HG03457 (cell line): ENCODE measurements around the gene CCDC112.
"Not testable (repeated sequence)": the region's sequence is repeated elsewhere in the genome, so short reads cannot be mapped to it uniquely, and the experiment has no call there.

Experiments
- ATAC-seq: cut with Tn5 transposase; IDR thresholded peaks from one replicate; pipeline ENCODE4 v1.9.1; 2021; ENCODE audit warnings: moderate number of reproducible peaks; ENCODE audit not compliant: unreplicated experiment

The CCDC112 gene

DNA sequence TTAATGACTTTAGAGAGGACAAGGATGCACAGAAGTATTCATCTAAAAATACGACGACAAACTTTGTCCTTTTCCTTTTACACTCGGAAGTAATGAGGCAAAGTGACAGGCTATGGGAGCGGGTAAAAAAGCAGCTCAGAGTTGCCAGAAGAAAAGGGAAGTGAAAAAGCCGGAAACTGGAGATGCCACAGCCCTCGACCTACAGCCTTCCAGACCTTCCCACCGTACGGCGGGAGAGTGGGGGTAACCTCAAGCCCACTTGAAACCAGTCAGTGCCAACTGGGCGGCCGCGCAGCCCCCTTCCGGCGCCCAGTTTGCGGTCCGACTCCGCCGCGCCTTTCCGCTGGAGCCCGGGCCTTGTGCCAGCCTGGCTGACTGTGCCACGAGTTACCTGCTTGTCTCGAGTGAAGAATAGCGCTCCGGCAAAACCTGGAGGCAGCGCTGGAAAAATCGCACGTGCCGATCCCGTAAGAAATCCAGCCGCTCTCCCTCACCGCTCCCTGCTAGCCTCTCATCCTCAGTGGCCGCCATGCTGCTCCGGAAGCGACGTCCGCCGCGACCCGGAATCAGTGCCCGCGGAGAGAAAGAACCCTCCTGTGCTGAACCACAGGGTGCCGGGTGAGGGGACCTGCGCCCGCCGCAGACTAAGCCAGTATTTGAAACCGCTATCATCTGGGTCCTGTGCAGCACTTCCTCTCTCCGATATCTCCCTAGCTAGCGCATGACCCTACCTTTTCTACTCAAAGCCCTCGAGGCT is 34.0 kb downstream of the CCDC112 start, which contains the start of gene PGGT1B:
PGGT1B (minus strand) TSS at position 557 of the 757 bp plus-strand sequence; CDS start at position 531, 26 bp downstream.
- peak; percentile 90 for ATAC-seq

DNA sequence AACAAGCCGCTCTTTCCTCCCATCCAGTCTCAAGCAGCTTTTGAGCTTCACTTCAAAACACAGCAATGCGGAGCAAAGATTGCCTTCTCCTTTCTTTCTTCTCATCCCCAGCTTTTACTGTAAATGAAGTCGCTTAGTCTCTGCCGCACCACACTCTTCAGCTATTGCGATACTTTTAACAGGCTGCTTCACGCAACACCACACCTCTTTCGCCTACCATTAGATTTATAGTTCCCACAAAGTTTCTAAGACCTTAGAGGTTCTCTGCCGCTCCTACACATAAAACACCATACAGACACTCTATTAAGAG is 34.5 kb downstream of the CCDC112 start:
- peak; percentile 31 for ATAC-seq

DNA sequence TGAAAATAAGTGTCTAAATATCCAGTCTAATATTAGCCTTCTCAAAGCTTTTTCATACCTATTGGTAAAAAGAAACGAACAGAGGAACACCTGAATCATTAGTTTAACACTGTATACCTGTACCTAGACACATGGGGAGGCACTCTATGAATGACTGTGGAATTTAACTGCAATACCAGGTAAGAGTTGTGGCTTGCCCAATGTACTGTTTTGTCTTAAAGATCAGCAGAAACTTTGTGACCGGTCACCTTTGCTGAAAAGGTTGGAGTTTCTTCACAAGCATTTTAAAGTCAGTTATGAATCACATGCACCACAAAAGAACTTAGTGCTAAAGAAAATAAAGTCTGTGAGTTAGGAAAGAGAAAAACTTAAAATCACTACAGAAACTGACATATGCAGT is 36.2 kb downstream of the CCDC112 start:
- ATAC-seq = no peak

DNA sequence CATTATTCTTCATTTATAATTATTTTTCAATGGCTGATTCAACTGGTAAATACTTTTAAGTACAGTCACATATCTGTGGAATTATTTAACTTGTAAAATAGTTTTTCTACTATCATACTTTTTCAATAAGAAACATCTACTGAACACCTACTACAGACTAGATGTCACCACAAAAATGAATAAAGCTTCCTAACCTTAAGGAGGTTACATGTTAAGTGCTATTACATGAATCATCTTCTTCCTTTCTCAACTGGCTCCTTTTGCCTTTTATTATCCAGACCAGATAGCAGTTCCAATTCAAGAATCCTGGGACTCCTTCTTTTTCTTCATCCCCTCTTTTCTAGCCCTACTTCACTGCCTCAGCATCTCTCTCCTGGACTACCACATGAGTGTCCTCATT is 38.5 kb downstream of the CCDC112 start:
- ATAC-seq = no peak

DNA sequence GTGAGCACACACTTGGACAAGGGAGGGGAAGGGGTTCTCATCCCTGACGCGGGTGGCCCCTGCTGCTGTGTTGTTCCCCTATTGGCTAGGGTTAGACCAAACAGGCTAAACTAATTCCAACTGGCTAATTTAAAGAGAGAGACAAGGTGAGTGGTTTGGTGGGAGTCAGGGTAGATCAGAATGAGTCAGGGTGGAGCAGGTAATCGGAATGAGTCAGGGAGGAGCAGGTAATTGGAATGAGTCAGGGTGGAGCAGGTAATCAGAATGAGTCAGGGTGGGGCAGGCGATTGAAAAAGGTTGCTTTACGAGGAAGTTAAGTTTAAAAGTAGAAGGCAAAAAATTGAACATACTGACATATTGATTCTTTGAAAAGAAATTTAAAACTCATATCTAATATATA is 47.1 kb downstream of the CCDC112 start:
- ATAC-seq = not testable (repeated sequence)

DNA sequence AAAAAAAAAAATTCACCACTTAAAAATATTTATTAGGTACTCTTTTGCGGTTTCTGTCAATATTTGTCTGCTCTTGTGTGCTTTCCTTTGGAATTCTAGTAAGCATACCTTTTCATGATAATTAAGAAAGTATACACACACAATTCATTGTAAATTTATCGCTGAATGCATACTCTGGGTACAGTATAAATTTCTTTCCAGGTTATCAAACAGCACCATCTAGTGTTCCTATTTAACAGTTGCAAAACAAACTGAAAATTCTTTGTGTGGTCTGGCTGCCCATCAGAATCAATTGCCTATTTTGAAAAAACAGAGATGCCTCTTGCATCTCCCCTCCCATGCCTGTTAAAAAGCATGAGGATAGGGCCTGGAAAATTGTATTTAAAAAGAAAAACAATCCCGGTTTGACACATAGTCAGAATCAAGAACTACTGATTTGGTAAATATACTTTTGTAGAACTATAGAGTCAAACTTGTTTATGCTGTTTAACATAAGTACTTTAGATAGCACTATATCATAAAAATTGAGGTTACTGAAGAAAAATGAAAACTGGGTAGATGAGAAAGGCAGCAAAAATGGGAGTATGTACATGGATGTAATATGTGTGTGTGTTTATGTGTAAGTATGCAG is 50.0 kb downstream of the CCDC112 start:
- no peak for ATAC-seq

DNA sequence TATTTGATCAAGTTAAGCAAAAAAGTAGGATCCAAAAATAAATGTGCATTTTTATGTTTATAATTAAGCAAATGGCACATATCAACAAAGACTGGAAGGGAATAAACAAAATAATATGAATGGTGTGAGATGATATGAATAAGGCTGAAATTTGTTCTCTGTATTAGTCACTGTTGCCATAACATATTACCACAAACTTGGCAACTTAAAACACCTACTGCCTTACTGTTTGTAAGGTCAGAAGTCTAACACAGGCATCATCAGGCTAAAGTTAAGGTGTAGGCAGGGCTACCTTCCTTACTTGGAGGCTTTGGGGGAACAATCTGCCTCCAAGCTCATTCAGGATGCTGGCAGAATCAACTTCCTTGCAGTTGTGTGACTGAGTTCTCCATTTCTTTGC is 53.0 kb downstream of the CCDC112 start:
- ATAC-seq = no peak

DNA sequence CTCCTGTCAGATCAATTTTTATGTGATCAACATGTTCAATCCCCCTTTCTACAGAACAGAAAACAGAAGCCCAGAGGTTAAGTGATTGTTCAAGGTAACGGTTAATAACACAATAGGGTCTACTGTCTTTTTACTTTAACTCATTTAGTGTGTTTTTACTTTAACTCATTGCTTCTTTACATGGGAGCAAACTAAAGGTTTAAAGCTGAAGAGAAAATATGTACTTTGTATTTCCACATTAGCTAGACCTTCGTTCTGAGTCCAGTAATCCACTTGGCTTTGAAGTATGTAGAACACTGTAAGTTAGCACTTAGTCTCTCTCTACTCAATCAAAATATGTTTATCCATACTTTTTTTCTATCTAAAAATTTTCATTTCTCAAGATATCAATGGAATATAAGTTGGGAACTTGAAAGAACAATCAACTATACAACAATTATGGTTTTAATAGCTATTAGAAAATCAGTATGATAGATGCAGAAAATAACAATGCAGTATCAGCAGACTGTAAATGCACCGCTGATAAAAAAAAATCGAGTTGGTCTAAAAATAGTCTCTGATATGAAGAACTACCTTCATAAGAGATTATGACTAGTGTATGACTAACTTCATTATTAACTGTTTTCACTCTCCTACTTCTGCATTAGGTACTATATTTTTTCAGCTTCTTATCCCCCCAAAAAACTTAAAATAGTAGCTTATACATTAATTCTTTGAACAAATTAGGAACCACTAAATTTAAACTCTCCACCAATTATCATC is 54.4 kb downstream of the CCDC112 start:
- no peak for ATAC-seq

DNA sequence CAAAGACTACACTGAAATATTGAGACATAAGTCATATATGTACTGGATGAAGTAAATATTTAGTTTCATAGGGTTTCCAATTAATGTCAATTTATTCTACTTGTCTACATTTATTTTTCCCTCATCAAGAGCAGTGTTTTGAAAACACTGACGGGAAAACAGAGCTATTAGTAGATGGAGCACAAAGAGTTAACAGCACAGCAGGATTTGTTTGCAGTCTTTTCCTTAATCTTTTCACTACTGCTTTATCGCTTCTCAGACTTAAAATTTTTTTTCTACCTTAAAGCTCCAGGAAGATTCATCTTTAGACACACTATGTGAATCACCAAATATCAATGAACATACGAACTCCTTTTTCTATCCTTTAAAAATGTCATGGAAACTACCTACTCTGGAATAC is 59.4 kb downstream of the CCDC112 start:
- no peak for ATAC-seq

DNA sequence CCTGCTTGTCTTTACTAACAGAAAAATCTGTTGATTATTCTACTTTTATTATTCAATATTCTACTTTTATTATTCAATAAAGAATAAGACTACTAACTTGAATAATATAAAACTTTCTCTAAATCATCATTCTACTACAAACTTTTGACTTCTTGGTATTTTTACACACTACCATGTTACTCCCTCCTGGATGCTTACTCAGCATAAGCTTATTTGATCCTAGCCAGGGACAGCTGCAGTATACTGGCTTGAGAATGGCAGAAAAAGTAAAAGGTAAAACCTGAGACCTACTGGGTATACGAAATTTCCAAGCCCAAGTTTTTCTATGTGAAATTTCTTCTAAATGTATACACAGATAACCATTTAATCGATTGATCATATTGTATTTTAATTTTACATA is 59.9 kb downstream of the CCDC112 start:
- ATAC-seq = no peak

DNA sequence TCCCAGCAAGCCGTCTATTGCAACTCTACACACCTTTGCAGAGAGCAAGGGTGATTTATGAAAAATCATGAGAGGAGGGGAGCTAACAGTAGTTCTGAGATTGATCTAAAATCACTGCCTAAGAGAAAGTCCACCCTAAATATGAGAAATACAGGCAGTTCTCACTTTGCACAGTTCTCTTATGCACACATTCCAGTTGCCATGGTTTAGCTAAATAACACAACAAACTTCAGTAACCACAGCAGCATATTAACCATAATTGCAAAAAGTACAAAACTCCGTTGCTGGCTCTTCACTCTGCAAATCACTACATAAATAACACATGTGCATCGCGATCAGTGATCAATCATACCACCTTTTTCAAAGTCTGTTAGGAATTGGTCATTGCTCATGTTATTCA is 64.9 kb downstream of the CCDC112 start:
- no peak for ATAC-seq

DNA sequence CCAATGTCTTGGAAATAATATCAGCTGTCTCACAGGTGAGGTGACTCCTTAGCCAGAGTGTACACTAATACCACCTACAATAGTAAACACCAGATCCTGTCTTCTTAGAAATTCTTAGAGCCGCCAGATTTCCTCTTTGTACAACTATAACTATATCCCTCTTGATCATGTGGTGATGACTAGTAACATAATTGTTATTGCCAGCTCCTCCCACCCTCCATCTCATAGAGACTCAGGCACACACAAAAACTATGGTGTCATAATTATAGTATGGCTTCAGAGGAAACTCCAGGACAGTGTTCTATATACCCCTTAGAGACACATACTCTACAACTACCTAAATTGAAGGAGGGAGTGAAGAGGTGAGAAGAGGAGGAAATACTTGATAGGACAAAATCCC is 66.8 kb downstream of the CCDC112 start:
- ATAC-seq = no peak

DNA sequence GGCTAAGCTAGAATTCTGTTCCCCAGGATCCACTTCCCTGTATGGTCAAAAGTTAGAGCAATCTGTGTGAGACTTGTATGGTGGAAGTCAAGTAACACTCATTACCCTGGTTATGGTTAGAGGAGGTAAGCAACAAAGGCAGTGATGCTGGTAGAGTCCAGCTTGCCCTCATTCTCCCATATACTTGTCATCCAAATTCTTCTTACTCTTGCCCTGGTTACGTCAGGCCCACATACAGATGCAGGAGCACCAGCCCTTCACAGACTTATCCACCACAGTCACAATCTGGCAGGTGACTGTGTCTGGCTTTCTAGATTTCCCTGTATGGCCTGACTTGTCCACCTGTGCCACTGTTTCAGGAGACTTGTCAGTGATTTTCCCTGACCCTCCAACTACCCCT is 69.2 kb downstream of the CCDC112 start:
- ATAC-seq = no peak
